ENCODE data around the gene OXER1. TPM values are rescaled to one million over a fixed set of nuclear protein-coding genes. Genes with fewer than 3 reads are reported as not detected.

Gene OXER1
- total and polyA plus RNA-seq, 8 donors = 2.0 to 12.5 (median 4.1) TPM

DNA sequence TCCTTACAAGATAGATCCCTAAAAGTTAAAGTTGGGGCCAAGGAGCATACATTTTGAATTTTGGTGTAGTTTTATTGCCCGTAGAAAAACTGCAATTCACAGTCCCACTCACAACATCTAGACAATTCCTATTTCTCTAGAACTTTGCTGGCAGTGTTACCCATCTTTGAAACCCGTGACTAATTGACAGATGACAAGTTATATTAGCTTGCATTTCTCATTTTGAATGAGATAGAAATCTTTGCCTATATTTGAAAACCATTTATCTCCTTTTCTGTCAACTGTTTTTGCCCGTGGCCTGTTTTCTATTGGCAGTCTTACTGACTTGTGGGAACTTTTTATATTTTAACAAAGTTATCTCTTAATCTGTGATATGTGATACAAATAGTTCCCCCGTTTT lies 50.0 kb downstream of the OXER1 start:
- intact Hi-C loops (cut with DNase I) = no loop called here
- H3K9me3 ChIP-seq = no peaks in the 10 kb centered on the region
- no peaks in the 10 kb centered on the region for H3K36me3 ChIP-seq
- no peaks in the 10 kb centered on the region for H3K27me3 ChIP-seq
- H3K27ac ChIP-seq = no peak overlapping the region
- no peak overlapping the region for H3K4me3 ChIP-seq
- TF ChIP-seq CTCF (IDR thresholded peaks at IDR 0.05) = no peak
- ATAC-seq (no peak), FAIRE-seq (no peak), DNase-seq (no peak)
- no peaks in the 10 kb centered on the region for H3K4me1 ChIP-seq
- WGBS, 2 donors = 43 to 44% methylated on average over 4 of the region's 4 CpGs

GRCh38 chr2:42712934-42713333 lies 51.0 kb downstream of the OXER1 start:
- WGBS, 2 donors = 84 to 90% methylated on average over 2 of the region's 2 CpGs
- ATAC-seq (no peak), DNase-seq (no peak), FAIRE-seq (no peak)
- no peaks in the 10 kb centered on the region for H3K27me3 ChIP-seq
- no peak for TF ChIP-seq CTCF (IDR thresholded peaks at IDR 0.05)
- no peaks in the 10 kb centered on the region for H3K36me3 ChIP-seq
- no peak overlapping the region for H3K27ac ChIP-seq
- no peak overlapping the region for H3K4me3 ChIP-seq
- no peaks in the 10 kb centered on the region for H3K9me3 ChIP-seq
- H3K4me1 ChIP-seq = no peaks in the 10 kb centered on the region
- intact Hi-C loops (cut with DNase I) = no loop called here

Other genes starting within 250 kb of the OXER1 start
- gene MTA3, start 195.5 kb downstream of the OXER1 start, total RNA-seq = 10 to 100 TPM; 17.2 to 28.1 (median 22.9) TPM
- 10 to 100 TPM; 16.8 to 20.9 TPM for gene MTA3, start 195.5 kb downstream of the OXER1 start, polyA plus RNA-seq
- 10 to 100 TPM; 10.9 to 35.4 (median 20.4) TPM for gene HAAO, start 28.4 kb upstream of the OXER1 start, total RNA-seq
- gene HAAO, start 28.4 kb upstream of the OXER1 start, polyA plus RNA-seq = 10 to 100 TPM; 18.3 to 31.6 TPM